Measurements from ENCODE around the gene CSNK1D. TPM values are rescaled to one million over a fixed set of nuclear protein-coding genes. Genes with fewer than 3 reads are reported as not detected.

Gene CSNK1D
- total and polyA plus RNA-seq, 2 donors (not counting 1 experiment from before 2014, with no cell fraction given): 196 to 241 TPM

GRCh38 chr17:82242977-82243647, 30.4 kb downstream of the CSNK1D start:
- H3K27me3 ChIP-seq (replicated peaks in 1 of 4; ENCODE audit: control extremely low read depth in 1 of 4, control insufficient read depth in 3 of 4, insufficient read depth in 4 of 4, low read length in 3 of 4): no peaks in the 10 kb centered on the region
- H3K36me3 ChIP-seq (replicated peaks in 1 of 2; ENCODE audit: control extremely low read depth in 1 of 2, control insufficient read depth in 1 of 2, extremely low read depth in 1 of 2, insufficient read depth in 2 of 2, low read length in 1 of 2): peaks cover 0 to 64% of the 10 kb centered on the region in 2 experiments
- Mint-ChIP-seq H3K4me3 (no peak overlapping the region), H3K4me1 (peaks cover 50% of the 10 kb centered on the region), H3K9me3 (ENCODE audit: insufficient read depth) (no peaks in the 10 kb centered on the region), H3K27ac (peak overlapping the region; percentile 15), H3K27me3 (no peaks in the 10 kb centered on the region)
- no peak overlapping the region for H3K27ac ChIP-seq (ENCODE audit: low read length in 2 of 2)
- H3K4me1 ChIP-seq (ENCODE audit: control insufficient read depth in 2 of 2, insufficient read depth in 2 of 2, low read length in 2 of 2): peaks cover 12 to 36% of the 10 kb centered on the region in 2 donors
- TF ChIP-seq EZH2 (IDR thresholded peaks at IDR 0.05; ENCODE audit: borderline replicate concordance, insufficient read depth, low read depth, low read length, poor library complexity, severe bottlenecking) (no peak), CTCF (IDR thresholded peaks at IDR 0.05) (no peak)
- H3K4me2 ChIP-seq (replicated peaks; ENCODE audit: low read depth, low read length, poor library complexity, severe bottlenecking): no peak overlapping the region
- ATAC-seq (ENCODE audit: low read depth) (no peak), DNase-seq (no peak)
- H3K9me3 ChIP-seq (ENCODE audit: control extremely low read depth in 1 of 3, control insufficient read depth in 2 of 3, insufficient read depth in 1 of 3, low read length in 2 of 3): peaks cover 0 to 4% (median 0%) of the 10 kb centered on the region in 3 donors
- intact Hi-C loops (cut with micrococcal nuclease): no loop called here
- no peak overlapping the region for H3K4me3 ChIP-seq (ENCODE audit: control extremely low read depth in 1 of 5, extremely low read depth in 1 of 5, insufficient read depth in 1 of 5, low read depth in 2 of 5, low read length in 4 of 5)
- 97% methylated on average over 28 of the region's 29 CpGs for WGBS (ENCODE audit: insufficient coverage)
- no peak overlapping the region for H2AFZ ChIP-seq (ENCODE audit: insufficient read depth, low read depth, low read length, poor library complexity, severe bottlenecking)
- H3K9ac ChIP-seq (ENCODE audit: low read length): no peak overlapping the region
- ChIA-PET POLR2A (interaction anchor here (1.3 kb wide), 1 partner anchor 59 kb away, joined by 4 read pairs; no protein-coding TSS in a partner anchor), CTCF (interaction anchor here (1.2 to 4.1 kb wide), 7 partner anchors 12 to 110 kb away, joined by 3 to 24 read pairs (median 4); no protein-coding TSS in a partner anchor)
- peaks cover 98% of the 10 kb centered on the region for H4K20me1 ChIP-seq (ENCODE audit: control insufficient read depth, insufficient read depth, low read length, poor library complexity, severe bottlenecking)
- peaks cover 72% of the 10 kb centered on the region for H3K79me2 ChIP-seq (ENCODE audit: control insufficient read depth, insufficient read depth, low read length)

- no peak for TF ChIP-seq EZH2 (IDR thresholded peaks at IDR 0.05; ENCODE audit: borderline replicate concordance, insufficient read depth, low read depth, low read length, poor library complexity, severe bottlenecking)
- TF ChIP-seq CTCF (IDR thresholded peaks at IDR 0.05): no peak
- Histone ChIP-seq H3K4me2 (replicated peaks; ENCODE audit: low read depth, low read length, poor library complexity, severe bottlenecking) (no peak overlapping the region), H3K9me3 (ENCODE audit: control extremely low read depth in 1 of 3, control insufficient read depth in 2 of 3, insufficient read depth in 1 of 3, low read length in 2 of 3) (peaks cover 0 to 4% (median 0%) of the 10 kb centered on the region in 3 donors), H2AFZ (ENCODE audit: insufficient read depth, low read depth, low read length, poor library complexity, severe bottlenecking) (no peak overlapping the region), H3K9ac (ENCODE audit: low read length) (no peak overlapping the region), H3K79me2 (ENCODE audit: control insufficient read depth, insufficient read depth, low read length) (peaks cover 67% of the 10 kb centered on the region), H3K27me3 (replicated peaks in 1 of 4; ENCODE audit: control extremely low read depth in 1 of 4, control insufficient read depth in 3 of 4, insufficient read depth in 4 of 4, low read length in 3 of 4) (no peaks in the 10 kb centered on the region), H3K27ac (ENCODE audit: low read length in 2 of 2) (no peak overlapping the region), H3K4me3 (ENCODE audit: control extremely low read depth in 1 of 5, extremely low read depth in 1 of 5, insufficient read depth in 1 of 5, low read depth in 2 of 5, low read length in 4 of 5) (no peak overlapping the region), H4K20me1 (ENCODE audit: control insufficient read depth, insufficient read depth, low read length, poor library complexity, severe bottlenecking) (peaks cover 98% of the 10 kb centered on the region), H3K36me3 (replicated peaks in 1 of 2; ENCODE audit: control extremely low read depth in 1 of 2, control insufficient read depth in 1 of 2, extremely low read depth in 1 of 2, insufficient read depth in 2 of 2, low read length in 1 of 2) (peaks cover 0 to 61% of the 10 kb centered on the region in 2 experiments), H3K4me1 (ENCODE audit: control insufficient read depth in 2 of 2, insufficient read depth in 2 of 2, low read length in 2 of 2) (peaks cover 14 to 40% of the 10 kb centered on the region in 2 donors)
- H3K9me3 Mint-ChIP-seq (ENCODE audit: insufficient read depth): no peaks in the 10 kb centered on the region
- H3K4me1 Mint-ChIP-seq: peaks cover 51% of the 10 kb centered on the region
- H3K27ac Mint-ChIP-seq: peak overlapping the region; percentile 15
- intact Hi-C loops (cut with micrococcal nuclease): no loop called here
- no peak for ATAC-seq (ENCODE audit: low read depth)
- no peaks in the 10 kb centered on the region for H3K27me3 Mint-ChIP-seq
- H3K4me3 Mint-ChIP-seq: no peak overlapping the region
- ChIA-PET CTCF (interaction anchor here (1.2 to 4.1 kb wide), 6 partner anchors 37 to 110 kb away, joined by 3 to 24 read pairs (median 8); no protein-coding TSS in a partner anchor), POLR2A (interaction anchor here (1.3 kb wide), 1 partner anchor 60 kb away, joined by 4 read pairs; no protein-coding TSS in a partner anchor)
- 97% methylated on average over 24 of the region's 24 CpGs for WGBS (ENCODE audit: insufficient coverage)
- peak; percentile 32 for DNase-seq
Observed at GRCh38 chr17:82242698-82242976, 30.9 kb downstream of the CSNK1D start.

Data from B cell (primary cell).